ENCODE data around the gene DENND2C.

DENND2C gene

GRCh38 chr1:114670083-114671010 is 498 bp upstream of the DENND2C start:
- DNase-seq (ENCODE audit: extremely low read depth, low read depth): peak; percentile 29
- no peak for TF ChIP-seq CTCF (IDR thresholded peaks at IDR 0.05; ENCODE audit: low read depth, low read length, missing control alignments)
- H3K4me3 ChIP-seq (replicated peaks; ENCODE audit: low read depth, low read length): peak overlapping the region; percentile 54

- no peak for TF ChIP-seq CTCF (IDR thresholded peaks at IDR 0.05; ENCODE audit: low read depth, low read length, missing control alignments)
- DNase-seq (ENCODE audit: extremely low read depth, low read depth): no peak
- peak overlapping the region; percentile 54 for H3K4me3 ChIP-seq (replicated peaks; ENCODE audit: low read depth, low read length)
Observed at GRCh38 chr1:114668784-114669561, 876 bp downstream of the DENND2C start.

DNA sequence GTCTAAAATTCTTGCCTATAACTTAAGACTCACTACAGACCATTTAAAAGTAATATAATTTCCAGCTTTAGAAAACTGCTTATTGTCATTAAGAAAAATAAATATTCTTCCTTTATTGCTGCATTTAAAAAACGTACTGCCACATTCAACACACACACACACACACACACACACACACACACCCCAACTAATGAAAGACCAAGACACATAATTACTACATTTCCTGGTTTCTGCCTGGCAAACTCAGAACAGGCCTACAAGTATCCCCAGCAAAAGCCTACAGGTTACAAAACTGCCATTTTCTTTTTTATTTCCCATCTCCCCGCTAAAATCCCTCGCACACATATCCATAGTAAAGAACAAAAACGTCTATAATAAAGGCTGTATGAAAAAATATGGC is 1.5 kb downstream of the DENND2C start:
- no peak overlapping the region for H3K4me3 ChIP-seq (replicated peaks; ENCODE audit: low read depth, low read length)
- DNase-seq (ENCODE audit: extremely low read depth, low read depth): no peak
- TF ChIP-seq CTCF (IDR thresholded peaks at IDR 0.05; ENCODE audit: low read depth, low read length, missing control alignments): no peak

DNA sequence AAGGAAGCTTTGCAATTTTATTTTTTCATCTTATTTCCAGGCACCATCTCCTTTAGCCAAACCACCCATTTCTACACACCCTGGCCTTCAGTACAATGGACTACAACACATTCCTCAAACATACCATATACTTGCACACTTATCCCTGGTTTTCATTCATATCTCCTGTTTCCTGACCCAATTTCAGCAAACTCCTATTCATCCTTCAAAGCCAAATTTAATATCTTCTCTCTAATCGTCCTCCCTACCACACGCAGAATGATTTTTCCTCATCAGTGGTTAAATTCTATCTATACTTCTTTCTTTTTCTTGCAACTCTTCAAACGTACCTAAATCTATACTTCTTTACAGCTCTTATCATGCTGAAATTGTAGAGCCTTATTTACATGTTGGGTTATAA is 2.9 kb downstream of the DENND2C start:
- no peak for DNase-seq (ENCODE audit: extremely low read depth, low read depth)
- TF ChIP-seq CTCF (IDR thresholded peaks at IDR 0.05; ENCODE audit: low read depth, low read length, missing control alignments): no peak
- H3K4me3 ChIP-seq (replicated peaks; ENCODE audit: low read depth, low read length): no peak overlapping the region

GRCh38 chr1:114660238-114660637 is 9.6 kb downstream of the DENND2C start:
- DNase-seq (ENCODE audit: extremely low read depth, low read depth): no peak
- TF ChIP-seq CTCF (IDR thresholded peaks at IDR 0.05; ENCODE audit: low read depth, low read length, missing control alignments): no peak
- no peak overlapping the region for H3K4me3 ChIP-seq (replicated peaks; ENCODE audit: low read depth, low read length)

DNA sequence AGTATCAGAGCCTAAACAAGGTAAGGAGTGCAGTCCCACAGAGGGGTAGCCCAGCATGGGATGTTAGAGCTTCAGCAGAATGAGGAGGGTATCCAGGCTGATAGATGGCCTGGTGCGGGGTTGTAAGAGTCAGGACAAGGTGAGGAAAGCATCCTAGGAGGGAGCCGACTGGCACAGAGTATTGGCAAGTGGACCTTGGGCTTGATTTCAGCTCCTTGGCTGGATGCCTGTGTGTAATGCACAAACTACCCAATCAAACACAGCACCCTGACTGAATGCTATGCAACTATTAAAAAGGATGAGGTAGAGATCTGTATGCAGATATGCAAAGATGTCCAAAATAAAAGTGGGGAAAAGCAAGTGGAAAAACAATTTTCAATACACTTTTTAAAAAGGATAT is 18.0 kb downstream of the DENND2C start:
- H3K4me3 ChIP-seq (replicated peaks; ENCODE audit: low read depth, low read length): no peak overlapping the region
- no peak for TF ChIP-seq CTCF (IDR thresholded peaks at IDR 0.05; ENCODE audit: low read depth, low read length, missing control alignments)
- no peak for DNase-seq (ENCODE audit: extremely low read depth, low read depth)

All from HFF-Myc (cell line).